HepG2 (cell line): Measurements from ENCODE around the gene POU3F3. TPM values are rescaled to one million over a fixed set of nuclear protein-coding genes. Genes with fewer than 3 reads are reported as not detected.

Source experiments
- AHDC1 ChIP-seq: sonication (generic); formaldehyde crosslinking; IDR thresholded peaks from 2 replicates; pipeline ENCODE4 v1.5.1; 2020; ENCODE audit warnings: mild to moderate bottlenecking, missing genetic modification reagents, borderline replicate concordance
- GRHL1 ChIP-seq: sonication (generic); formaldehyde crosslinking; conservative IDR thresholded peaks from 2 replicates; pipeline ENCODE4 v1.8.0; 2022; ENCODE audit warnings: missing genetic modification reagents
- IRF1 ChIP-seq: sonication (generic); formaldehyde crosslinking; IDR thresholded peaks from 2 replicates; pipeline ENCODE4 v1.4.0; 2020; ENCODE audit warnings: low read depth, mild to moderate bottlenecking, missing genetic modification reagents
- MAFF ChIP-seq: IDR thresholded peaks from 2 replicates; pipeline ENCODE4 v1.6.1; 2011; ENCODE audit warnings: low read depth, low read length, improper control_type of control experiment
- NR0B2 ChIP-seq: sonication (generic); formaldehyde crosslinking; IDR thresholded peaks from 2 replicates; pipeline ENCODE4 v1.4.0; 2020; ENCODE audit warnings: mild to moderate bottlenecking, missing genetic modification reagents
- RFX1 ChIP-seq: fragments of 450-650 bp; IDR thresholded peaks from 2 replicates; pipeline ENCODE4 v1.6.1; 2017
- SP2 ChIP-seq: sonication (generic); formaldehyde crosslinking; IDR thresholded peaks from 2 replicates; pipeline ENCODE4 v1.5.1; 2020; ENCODE audit warnings: mild to moderate bottlenecking, missing genetic modification reagents
- STAG1 ChIP-seq: sonication (generic); formaldehyde crosslinking; IDR thresholded peaks from 2 replicates; pipeline ENCODE4 v1.4.0; 2020; ENCODE audit warnings: missing genetic modification reagents
- ZBTB43 ChIP-seq: sonication (generic); formaldehyde crosslinking; conservative IDR thresholded peaks from 2 replicates; pipeline ENCODE4 v1.4.0; 2020; ENCODE audit warnings: missing genetic modification reagents
- ZNF121 ChIP-seq: sonication (generic); formaldehyde crosslinking; IDR thresholded peaks from 2 replicates; pipeline ENCODE4 v1.5.0; 2020; ENCODE audit warnings: mild to moderate bottlenecking, missing genetic modification reagents
- ZNF780A ChIP-seq: sonication (generic); formaldehyde crosslinking; IDR thresholded peaks from 2 replicates; pipeline ENCODE4 v1.8.0; 2022; ENCODE audit warnings: mild to moderate bottlenecking, missing genetic modification reagents, moderate library complexity
- polyA plus RNA-seq, 8 experiments: library from polyadenylated mRNA; depleted of rRNA in 3 of 8; stranded (reverse) in 7 of 8; unstranded in 1 of 8; fragments of >200 nt; fragmentation: Illumina TruSeq in 4 of 8; extraction: Trizol in 4 of 8; gene quantifications; 2 replicates each; pipeline versions ENCODE4 v1.2.1 to v1.2.3, GENCODE V29; 2011 to 2016; ENCODE audit warnings: low read depth in 4 of 8, missing spikeins in 1 of 8, mixed read lengths in 1 of 8; ENCODE audit not compliant: insufficient read depth in 1 of 8
- total RNA-seq, 5 experiments: library from RNA; depleted of rRNA; stranded (reverse); fragments of >200 nt; fragmentation: Illumina TruSeq; extraction: Trizol; gene quantifications; 2 replicates each; pipeline ENCODE4 v1.2.3, GENCODE V29; 2016; ENCODE audit warnings: low read depth in 1 of 5

The POU3F3 gene
- total and polyA plus RNA-seq, 2 of the 13 experiments (the other 11 are each of a cell fraction or from before 2014, with no cell fraction given), result not detected

GRCh38 chr2:104872866-104873688, 19.2 kb downstream of the POU3F3 start (continued):
- TF ChIP-seq STAG1 (CRISPR knock-in tag), result peak; percentile 85
- no peak for TF ChIP-seq SP2 (CRISPR knock-in tag)
- TF ChIP-seq IRF1, result no peak
- TF ChIP-seq NR0B2 (CRISPR knock-in tag), result no peak
- TF ChIP-seq RFX1, result no peak
- TF ChIP-seq MAFF, result no peak
- no peak for TF ChIP-seq ZBTB43 (CRISPR knock-in tag)
- no peak for TF ChIP-seq ZNF121 (CRISPR knock-in tag)
- TF ChIP-seq ZNF780A, result no peak
- no peak for TF ChIP-seq GRHL1
- no peak for TF ChIP-seq AHDC1 (CRISPR knock-in tag)
